NCI-H2196 (cell line): Measurements from ENCODE around the gene HEPHL1.

Experiments
- DNase-seq: peaks from one replicate; lab custom pipeline; 2025; ENCODE audit not compliant: unreplicated experiment; lab: John Stamatoyannopoulos, UW

HEPHL1 gene

GRCh38 chr11:94023856-94024255, 2.7 kb downstream of the HEPHL1 start:
- no peak for DNase-seq

GRCh38 chr11:94024547-94024946, 3.4 kb downstream of the HEPHL1 start:
- DNase-seq = no peak

- DNase-seq = no peak
Measured at GRCh38 chr11:94025690-94026394, 4.7 kb downstream of the HEPHL1 start.

GRCh38 chr11:94027210-94027609, 6.1 kb downstream of the HEPHL1 start:
- no peak for DNase-seq

GRCh38 chr11:94028436-94028835, 7.3 kb downstream of the HEPHL1 start:
- no peak for DNase-seq

- no peak for DNase-seq
Measured at GRCh38 chr11:94030059-94030458, 8.9 kb downstream of the HEPHL1 start.

- DNase-seq = no peak
Measured at GRCh38 chr11:94031625-94032024, 10.5 kb downstream of the HEPHL1 start.

- DNase-seq = no peak
Measured at GRCh38 chr11:94032066-94032465, 10.9 kb downstream of the HEPHL1 start.

GRCh38 chr11:94032725-94033124, 11.6 kb downstream of the HEPHL1 start:
- DNase-seq = no peak

GRCh38 chr11:94034207-94034606, 13.1 kb downstream of the HEPHL1 start:
- no peak for DNase-seq

- DNase-seq = no peak
Measured at GRCh38 chr11:94036096-94036495, 14.9 kb downstream of the HEPHL1 start.

GRCh38 chr11:94043241-94043640, 22.1 kb downstream of the HEPHL1 start:
- no peak for DNase-seq

- peak; percentile 9 for DNase-seq
Measured at GRCh38 chr11:94046796-94047195, 25.6 kb downstream of the HEPHL1 start.

- no peak for DNase-seq
Measured at GRCh38 chr11:94048032-94048709, 27.0 kb downstream of the HEPHL1 start.

- peak; percentile 67 for DNase-seq
Measured at GRCh38 chr11:94049351-94049750, 28.2 kb downstream of the HEPHL1 start.

GRCh38 chr11:94058630-94059029, 37.5 kb downstream of the HEPHL1 start:
- no peak for DNase-seq

GRCh38 chr11:94059065-94059464, 37.9 kb downstream of the HEPHL1 start:
- DNase-seq = no peak

GRCh38 chr11:94060401-94060800, 39.2 kb downstream of the HEPHL1 start:
- DNase-seq = no peak

- DNase-seq = no peak
Measured at GRCh38 chr11:94062360-94062759, 41.2 kb downstream of the HEPHL1 start.

GRCh38 chr11:94066901-94067429, 45.8 kb downstream of the HEPHL1 start:
- no peak for DNase-seq

- DNase-seq = no peak
Measured at GRCh38 chr11:94068764-94069163, 47.6 kb downstream of the HEPHL1 start.

GRCh38 chr11:94077552-94078293, 56.6 kb downstream of the HEPHL1 start:
- DNase-seq = no peak
